Stimulated activated naive CD4-positive, alpha-beta T cell (primary cell): ENCODE results near the gene DRD1.
"Not testable (repeated sequence)": the region's sequence is repeated elsewhere in the genome, so short reads cannot be mapped to it uniquely, and the experiment has no call there.

ENCODE experiments used
- DNase-seq, 6 experiments: peaks; one replicate each; lab custom pipeline; 2025; lab: John Stamatoyannopoulos, UW

Gene DRD1

GRCh38 chr5:175467983-175468690 lies 24.2 kb upstream of the DRD1 start:
- DNase-seq: no peak

GRCh38 chr5:175466700-175467318 lies 22.8 kb upstream of the DRD1 start:
- DNase-seq: no peak

- no peak for DNase-seq
Observed at GRCh38 chr5:175465282-175465681, 21.3 kb upstream of the DRD1 start.

- DNase-seq: no peak
Observed at GRCh38 chr5:175464942-175465233, 20.9 kb upstream of the DRD1 start.

GRCh38 chr5:175464074-175464941 lies 20.3 kb upstream of the DRD1 start:
- DNase-seq: peak; percentile 11 to 62 (median 32)

GRCh38 chr5:175463641-175464040 lies 19.7 kb upstream of the DRD1 start:
- DNase-seq: no peak

GRCh38 chr5:175461370-175461769 lies 17.4 kb upstream of the DRD1 start:
- no peak for DNase-seq

GRCh38 chr5:175460552-175460951 lies 16.6 kb upstream of the DRD1 start:
- no peak for DNase-seq

- no peak for DNase-seq
Observed at GRCh38 chr5:175460126-175460525, 16.1 kb upstream of the DRD1 start.

- DNase-seq: no peak
Observed at GRCh38 chr5:175457466-175457865, 13.5 kb upstream of the DRD1 start.

GRCh38 chr5:175456105-175456742 lies 12.2 kb upstream of the DRD1 start:
- DNase-seq: no peak

GRCh38 chr5:175454338-175454737 lies 10.4 kb upstream of the DRD1 start:
- not testable (repeated sequence) for DNase-seq

GRCh38 chr5:175452166-175452565 lies 8.2 kb upstream of the DRD1 start:
- DNase-seq: no peak

- no peak for DNase-seq
Observed at GRCh38 chr5:175448276-175448675, 4.3 kb upstream of the DRD1 start.

- no peak for DNase-seq
Observed at GRCh38 chr5:175447571-175447970, 3.6 kb upstream of the DRD1 start.

GRCh38 chr5:175446378-175446777 lies 2.4 kb upstream of the DRD1 start:
- DNase-seq: not testable (repeated sequence)

- no peak for DNase-seq
Observed at GRCh38 chr5:175444905-175445456, 999 bp upstream of the DRD1 start.

- DNase-seq: no peak
Observed at GRCh38 chr5:175443514-175444059, 395 bp downstream of the DRD1 start.

GRCh38 chr5:175438234-175438857 lies 5.6 kb downstream of the DRD1 start:
- no peak for DNase-seq

- DNase-seq: no peak
Observed at GRCh38 chr5:175436359-175436758, 7.6 kb downstream of the DRD1 start.

- DNase-seq: no peak
Observed at GRCh38 chr5:175434800-175435199, 9.2 kb downstream of the DRD1 start.
